ENCODE data around the gene LAMA5.

LAMA5 gene

DNA sequence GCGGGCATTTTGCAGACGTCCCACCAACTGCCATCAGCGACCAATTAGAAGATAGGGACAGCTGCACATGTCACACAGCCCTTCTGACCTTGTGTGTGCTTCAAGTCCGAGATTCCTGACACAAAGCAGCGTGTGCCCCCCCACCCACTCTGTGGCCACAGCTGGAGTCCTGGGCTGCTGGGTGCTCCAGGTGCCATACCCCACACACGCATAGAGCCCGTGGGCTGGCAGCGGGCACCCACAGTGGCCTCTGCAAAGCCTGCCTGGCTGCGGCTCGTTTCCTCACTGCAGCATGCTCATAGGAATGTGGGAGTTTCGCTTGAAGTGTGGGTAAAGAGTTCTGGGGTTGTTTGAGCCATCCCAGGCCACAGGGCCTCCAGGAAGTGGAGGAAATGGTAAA lies 66.8 kb downstream of the LAMA5 start:
- no peak for DNase-seq

GRCh38 chr20:62299666-62300236 lies 67.4 kb downstream of the LAMA5 start:
- DNase-seq, result no peak

DNA sequence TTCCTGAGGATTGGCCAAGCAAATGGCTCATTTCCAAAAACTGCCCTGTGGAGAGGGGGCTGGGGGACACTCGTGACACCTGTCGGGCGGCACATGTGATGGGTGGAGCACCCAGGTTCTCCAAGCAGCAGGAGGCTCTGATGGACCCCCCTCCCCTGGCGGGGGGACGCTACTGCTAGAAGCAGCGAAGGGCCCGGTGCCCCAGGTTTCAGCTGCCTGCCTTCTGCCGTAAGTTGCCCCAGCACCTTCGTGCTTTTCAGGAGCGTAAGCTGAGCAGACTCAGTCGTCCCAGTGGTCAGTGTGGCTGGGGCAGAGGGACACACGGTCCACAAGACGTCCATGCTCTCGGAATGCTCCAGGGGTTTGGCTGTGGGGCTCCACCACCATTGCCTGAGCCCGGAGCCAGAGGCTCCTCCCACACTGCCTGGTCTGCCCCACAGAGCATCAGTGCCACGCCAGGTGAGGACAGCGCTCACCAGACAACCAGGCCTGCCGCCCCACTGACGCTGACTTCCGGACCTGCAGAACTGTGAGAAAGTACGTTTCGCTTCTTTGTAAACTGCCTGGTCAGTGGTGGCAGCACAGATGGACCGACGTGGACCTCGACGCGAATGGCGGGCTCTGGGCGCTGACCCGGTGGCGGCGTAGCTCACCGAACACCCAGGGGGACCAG lies 68.4 kb downstream of the LAMA5 start:
- no peak for DNase-seq

DNA sequence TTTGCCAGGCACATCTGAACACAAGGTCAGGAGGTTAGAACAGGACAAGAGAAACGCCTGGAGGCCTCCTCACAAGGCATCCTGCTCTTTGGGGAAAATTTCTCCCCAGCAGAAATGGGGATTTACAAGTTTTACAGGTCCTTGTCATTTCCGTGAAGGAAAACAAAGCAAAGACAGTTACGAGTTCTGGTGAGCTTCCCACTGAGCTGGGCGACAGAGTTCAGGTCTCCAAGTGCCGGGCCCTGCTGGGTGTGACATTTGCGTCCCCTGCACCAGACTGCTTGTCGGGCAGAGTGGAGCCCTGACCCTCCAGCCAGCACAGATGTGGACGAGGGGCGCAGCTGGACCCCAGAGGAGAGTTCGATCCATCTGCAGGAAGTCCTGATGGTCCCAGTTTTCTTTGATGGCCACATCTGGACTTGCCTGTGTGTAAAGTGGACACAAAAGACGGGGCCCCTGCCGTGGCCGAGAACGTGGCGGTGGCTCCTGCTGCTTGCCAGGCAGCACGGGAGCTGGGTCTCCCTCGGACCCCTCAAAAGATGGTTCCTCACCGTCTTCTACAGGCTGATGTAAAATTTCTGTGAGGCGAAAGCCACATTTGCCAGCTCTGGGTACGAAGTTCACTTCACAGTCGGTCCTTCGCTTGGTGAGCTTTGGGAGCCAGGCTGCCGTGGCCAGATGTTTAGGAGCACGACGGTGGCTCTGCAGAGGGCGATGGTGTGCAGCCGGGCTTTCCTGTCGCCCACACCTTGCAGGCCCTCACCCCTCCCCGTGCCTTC lies 69.5 kb downstream of the LAMA5 start:
- DNase-seq, result no peak

DNA sequence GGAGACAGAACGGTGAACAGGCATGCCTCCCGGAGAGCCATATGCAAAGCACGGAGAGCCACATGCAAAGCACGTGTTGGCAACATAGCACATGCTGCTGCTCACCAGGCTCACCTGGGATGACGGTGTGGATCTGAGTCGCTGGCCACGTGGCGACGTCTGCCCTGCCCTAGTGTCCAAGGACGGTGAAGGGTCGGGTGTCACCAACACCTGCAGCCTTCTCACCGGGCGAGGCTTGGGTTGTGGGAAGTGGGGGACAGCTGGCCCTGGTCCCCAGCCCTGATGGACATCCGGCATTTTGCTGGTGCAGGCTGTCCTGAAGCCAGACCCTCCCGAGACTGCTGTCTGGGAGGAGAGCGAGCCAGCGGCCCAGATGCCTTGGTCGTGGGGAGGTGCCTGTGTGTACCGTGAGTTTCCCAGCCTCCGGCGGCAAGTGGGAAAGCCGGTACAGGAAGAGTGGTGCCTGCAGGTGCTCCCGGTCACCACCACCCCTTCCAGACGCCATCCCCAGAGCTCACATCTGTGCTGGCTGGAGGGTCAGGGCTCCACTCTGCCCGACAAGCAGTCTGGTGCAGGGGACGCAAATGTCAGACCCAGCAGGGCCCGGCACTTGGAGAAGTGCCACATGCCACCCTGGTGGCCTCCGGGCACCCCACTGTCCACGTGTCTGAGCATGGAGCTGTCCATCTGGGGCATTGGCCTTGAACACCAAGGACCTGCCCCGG lies 70.2 kb downstream of the LAMA5 start:
- DNase-seq, result no peak

DNA sequence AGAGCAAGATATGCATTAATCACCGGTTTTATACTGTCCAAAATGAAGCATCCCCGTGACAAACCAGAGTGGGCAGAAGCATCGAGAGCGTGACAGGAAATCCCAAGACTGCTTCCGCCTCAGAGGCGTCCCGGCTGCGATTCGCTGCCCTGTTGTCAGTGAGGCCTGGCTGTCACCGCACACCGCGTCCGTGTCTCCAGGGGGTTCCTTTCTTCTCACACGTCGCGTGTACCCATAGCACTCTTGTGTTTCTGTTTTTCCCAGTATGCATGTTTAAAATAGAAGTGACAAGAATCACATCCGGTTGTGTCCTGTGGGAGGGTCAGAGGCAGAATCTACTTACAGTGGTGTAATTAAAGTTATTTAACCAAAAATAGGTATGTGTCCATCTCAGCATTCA lies 72.6 kb downstream of the LAMA5 start:
- DNase-seq, result no peak

DNA sequence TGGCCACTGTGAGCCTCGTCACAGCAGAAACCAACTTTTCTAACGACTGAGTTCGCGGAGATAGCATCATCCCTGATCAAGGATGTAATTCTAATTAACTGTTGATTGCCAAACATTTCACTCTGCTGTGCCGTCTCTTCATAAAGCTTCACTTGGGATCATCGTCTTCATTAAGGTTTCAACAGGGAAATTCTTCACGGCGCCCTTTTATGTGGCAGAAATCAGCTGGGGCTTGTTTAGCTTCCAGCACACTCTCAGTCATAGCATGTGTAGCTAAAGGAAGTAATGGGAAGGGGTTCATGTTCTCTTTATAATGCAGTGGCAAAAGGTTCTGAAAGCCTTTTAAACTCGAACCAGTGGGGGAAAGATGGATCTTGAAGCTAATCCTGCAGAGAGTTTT lies 73.2 kb downstream of the LAMA5 start:
- no peak for DNase-seq

DNA sequence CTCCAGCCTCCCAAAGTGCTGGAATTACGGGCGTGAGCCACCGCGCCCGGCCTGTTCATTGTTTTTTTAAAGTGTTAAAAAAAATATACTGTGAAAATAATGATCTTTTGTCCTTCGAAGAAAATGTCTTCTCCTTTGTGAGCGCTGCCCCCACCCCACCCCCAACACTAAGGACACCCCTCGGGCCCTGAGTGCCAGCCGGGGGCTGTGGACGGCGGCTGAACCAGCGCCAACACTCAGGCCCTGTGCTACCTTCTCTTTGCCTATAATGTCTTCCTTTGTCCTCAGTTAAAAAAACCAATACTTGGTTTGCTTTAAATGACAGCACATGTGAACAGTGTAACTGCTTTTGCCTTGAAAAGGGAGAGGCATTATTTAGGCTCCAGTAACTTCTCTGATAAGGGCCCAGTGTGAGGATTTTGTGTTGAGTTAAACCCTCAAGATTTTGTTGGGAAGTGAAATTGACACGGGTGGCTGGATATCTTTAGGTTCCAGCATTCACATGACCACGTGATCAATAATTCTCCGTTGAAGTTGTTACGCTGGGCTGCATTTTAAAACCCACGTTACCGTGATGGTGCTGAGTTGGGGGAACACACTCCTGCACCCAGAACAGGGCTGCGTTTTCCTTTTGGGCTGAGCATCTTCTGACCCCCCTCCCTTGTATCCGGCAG lies 73.9 kb downstream of the LAMA5 start:
- no peak for DNase-seq

GRCh38 chr20:62292108-62292507 lies 75.0 kb downstream of the LAMA5 start:
- no peak for DNase-seq

- no peak for DNase-seq
These were observed 75.7 kb downstream of the LAMA5 start for GRCh38 chr20:62291251-62292066.

GRCh38 chr20:62289898-62290297 lies 77.2 kb downstream of the LAMA5 start:
- DNase-seq, result no peak

GRCh38 chr20:62289131-62289530 lies 78.0 kb downstream of the LAMA5 start:
- DNase-seq, result no peak

- no peak for DNase-seq
These were observed 78.5 kb downstream of the LAMA5 start for GRCh38 chr20:62288535-62289105.

DNA sequence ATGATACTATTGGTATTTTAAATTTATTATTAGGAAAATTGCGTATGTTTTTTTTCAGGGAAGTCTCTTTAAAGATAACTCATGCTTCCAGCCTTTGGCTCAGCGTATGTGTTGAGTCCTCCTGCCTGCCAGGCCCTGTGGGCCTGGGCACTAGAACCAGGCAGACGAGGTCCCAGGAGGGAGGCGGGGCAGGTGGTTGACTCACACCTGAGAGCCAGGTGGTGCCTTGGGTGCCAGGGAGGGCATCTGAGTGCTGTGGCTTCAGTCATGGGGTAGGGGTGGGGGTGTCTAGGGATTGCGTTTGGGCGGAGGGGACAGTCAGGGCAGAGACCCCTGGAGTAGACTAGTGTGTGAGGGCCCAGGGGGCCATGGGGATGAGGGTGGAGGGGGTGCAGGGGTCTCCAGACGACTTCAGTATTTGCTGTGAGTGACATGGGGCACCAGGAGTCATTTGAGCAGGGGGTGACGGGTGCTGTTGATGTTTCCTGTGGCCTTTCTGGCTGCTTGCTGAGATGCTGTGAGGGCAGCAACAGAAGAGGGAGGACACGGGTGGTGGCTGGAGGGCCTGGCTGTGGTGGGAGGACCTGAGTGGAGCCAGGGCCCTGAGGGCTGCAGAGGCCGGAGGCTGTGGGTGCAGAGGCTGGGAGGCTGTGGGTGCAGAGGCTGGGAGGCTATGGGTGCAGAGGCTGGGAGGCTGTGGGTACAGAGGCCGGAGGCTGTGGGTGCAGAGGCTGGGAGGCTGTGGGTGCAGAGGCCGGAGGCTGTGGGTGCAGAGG lies 79.2 kb downstream of the LAMA5 start:
- DNase-seq, result no peak

DNA sequence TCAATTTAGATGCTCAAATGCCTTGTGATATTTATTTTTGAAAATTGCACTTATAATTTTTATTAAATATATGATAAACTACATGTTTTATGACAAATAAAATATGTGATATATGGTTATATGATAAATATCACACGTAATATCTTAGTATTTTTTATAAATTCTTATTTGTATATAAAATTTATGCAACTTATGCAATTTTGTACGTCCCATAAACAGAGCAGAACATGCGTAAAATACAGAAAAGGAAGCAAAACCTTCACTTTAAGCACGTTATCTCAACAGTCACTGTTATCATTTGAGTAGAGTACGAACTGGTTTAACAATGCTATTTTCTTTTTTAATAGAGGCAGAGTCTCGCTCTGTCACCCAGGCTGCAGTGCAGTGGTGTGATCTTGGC lies 80.0 kb downstream of the LAMA5 start:
- no peak for DNase-seq

GRCh38 chr20:62286493-62287064 lies 80.5 kb downstream of the LAMA5 start:
- DNase-seq, result no peak

DNA sequence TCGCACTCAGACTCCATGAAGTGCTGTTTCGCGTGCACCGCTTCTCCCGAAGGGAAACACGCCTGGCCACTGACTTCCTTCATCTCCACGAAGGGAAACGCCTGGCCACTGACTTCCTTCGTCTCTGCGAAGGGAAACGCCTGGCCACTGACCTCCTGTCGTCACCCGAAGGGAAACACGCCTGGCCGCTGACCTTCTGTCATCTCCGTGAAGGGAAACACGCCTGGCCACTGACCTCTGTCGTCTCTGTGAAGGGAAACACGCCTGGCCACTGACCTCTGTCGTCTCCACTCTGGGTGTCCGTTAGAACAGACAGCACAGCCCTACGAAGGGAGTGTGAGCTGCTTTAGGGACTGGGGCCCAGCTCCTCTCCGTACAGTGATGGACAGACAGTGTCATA lies 81.4 kb downstream of the LAMA5 start:
- no peak for DNase-seq

DNA sequence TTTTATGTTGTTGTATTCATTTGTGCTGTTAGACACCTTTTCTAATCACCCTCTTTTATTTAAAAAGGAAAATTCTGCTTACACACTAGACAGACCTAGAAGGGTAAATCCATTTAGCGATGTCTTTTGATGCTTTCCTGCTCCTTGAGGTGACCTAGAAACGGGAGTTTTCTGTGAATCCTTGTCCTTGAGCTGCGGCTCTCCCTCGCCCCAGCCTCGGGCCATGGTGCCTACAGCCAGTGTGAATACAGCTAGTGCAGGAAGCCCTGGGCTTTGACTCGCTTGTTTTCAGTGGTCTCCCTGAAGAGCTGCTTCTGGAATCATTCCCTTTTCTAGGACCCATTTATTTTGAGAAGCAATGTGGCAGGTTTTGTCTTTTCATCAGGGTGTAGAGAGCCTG lies 82.0 kb downstream of the LAMA5 start:
- no peak for DNase-seq

DNA sequence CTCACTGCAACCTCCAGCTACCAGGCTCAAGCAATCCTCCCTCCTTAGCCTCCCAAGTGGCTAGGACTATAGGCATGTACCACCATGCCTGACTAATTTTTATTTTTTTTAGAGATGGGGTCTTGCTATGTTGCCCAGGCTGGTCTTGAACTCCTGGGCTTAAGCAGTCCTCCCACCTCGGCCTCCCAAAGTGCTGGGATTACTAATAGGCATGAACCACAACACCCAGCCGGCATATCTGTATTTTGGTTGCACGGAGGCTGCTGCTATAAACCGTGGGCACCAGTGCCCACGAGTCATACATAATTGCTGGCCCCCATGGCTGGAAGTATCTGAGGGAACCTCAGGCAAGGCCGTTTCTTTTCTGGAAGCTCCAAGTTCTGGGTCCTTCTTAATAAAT lies 82.7 kb downstream of the LAMA5 start:
- no peak for DNase-seq

DNA sequence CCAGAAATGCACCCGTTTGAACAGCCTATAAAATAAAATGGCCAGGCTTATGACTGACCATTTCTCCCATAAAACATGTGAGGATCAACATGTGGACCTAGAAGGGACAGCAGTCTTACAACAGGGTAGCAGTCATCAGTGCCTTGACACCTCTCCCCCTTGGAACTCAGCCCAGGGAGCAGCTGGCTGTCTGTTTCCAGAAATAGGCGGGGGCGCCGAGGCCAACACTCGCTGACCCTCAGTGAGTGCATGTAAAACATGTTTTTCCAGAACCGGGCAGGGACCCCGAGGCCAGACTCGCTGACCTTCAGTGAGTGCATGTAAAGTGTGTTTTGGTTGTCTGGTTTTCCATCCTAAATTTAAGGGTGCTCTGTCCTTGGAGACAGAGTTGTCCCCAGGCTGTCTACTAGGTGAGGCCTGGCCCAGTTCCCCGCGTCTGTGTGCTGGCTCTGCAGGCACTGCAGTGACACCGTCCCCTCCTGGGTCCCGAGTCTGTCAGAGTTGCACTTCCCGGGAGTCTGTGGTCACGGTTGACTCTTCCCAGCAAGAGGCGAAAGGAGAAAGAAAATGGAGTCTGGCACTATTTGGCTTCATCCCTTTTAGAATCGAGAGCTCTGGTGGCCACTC lies 84.1 kb downstream of the LAMA5 start:
- DNase-seq, result no peak
